Stimulated activated CD8-positive, alpha-beta memory T cell treated with anti-CD3 and anti-CD28 coated beads, Interleukin-2, amount 100 ng/mL, for 48 hours (primary cell): ENCODE results near the gene TBX20.
"Not testable (repeated sequence)": the region's sequence is repeated elsewhere in the genome, so short reads cannot be mapped to it uniquely, and the experiment has no call there.

Source experiments
- DNase-seq, 2 donors: peaks; one replicate each; pipeline ENCODE4 v3.0.0-alpha.2; 2020; ENCODE audit warnings: low read depth in 2 of 2

TBX20 gene

DNA sequence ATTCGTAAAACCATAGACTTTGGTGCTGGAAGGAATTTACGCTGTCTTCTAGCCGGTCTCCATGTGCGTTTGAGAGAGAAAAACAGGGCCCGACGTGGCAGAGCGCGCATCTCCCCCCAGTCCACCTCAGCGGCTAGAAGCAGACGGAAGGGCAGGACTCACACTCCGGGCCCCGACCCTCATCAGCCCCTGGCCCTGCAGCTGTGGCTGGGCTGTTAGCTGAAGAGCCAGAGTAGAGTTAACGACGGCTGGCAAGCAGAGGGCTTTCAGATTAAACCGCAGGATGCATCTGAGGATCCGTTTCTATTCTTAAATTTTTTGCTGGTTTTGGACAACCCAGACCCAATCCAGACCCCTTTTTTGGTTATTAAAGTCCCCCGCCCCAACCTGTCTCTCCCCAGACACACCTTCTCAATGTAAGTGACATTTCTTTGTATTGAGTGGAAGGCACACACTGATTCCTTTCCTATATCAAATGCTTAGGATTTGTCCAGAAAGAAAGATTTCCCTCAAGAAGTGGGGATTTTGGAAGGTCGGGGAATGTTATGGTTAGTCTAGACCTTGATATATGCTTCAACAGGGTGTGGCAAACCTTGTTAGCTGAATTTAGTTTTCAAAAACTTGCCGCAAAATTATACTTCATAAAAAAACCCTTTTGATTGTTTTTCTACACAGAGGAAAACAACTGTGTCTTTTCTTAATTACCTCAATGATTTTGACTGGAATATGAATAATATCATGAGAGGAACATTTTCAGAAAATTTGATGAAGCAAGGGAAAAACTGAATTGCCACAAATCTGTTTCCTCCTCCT is 1.7 kb upstream of the TBX20 start:
- DNase-seq, result no peak

DNA sequence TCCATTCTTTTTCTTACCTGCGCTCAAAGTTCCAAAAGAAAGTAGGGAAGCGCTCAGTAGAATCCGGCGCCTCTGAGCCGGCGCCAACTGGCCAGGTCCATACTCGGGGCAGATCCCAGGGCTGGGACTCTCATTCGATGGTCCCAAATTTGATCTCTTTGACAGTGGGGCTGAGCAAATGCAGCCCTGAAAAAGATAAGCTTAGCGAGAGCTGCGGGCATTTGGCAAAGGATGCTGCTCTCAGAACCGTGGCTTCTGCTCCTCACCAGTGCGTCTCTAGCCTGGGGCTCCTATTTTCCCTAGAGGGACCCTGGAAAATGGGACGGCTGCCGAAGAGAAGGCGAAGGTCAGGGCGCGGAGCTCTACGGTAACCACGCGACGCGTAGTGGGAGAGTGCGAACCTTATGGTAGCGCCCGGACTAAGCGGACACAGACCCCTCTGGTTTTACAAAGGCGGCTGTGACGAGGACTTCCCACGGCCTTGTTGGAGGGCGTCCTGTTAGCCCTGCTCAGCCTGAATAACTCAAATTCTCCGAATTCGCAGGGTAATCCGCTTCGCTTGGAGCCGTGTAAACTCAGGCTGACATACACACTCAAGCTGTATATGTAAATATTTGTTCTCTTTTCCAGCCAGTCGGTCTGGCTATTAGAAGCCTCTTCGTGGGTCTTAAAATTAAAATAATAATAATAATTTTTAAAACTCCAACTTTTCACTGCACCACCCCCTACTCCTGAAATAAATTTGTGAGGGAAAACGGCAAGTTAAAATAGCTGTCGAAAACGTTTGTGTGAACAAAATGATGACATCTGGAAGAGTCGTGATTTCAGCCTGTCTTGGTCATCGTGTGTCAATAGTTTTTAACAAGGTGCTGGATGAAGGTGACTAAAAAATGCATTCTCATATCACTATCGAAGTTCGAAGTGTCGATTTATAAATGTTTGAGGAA is 869 bp upstream of the TBX20 start:
- no peak for DNase-seq

DNA sequence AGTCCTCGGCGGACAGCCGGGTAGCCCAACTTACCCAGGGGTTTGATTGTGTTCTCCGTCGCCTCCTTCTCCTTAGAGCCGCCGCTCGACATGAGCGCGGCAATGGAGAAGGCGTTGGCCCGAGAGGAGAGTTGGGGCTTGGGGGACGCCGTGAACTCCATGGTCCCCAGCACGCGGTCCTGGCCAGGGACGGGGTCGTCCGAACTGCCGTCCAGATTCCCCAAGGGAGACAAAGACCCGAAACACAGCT is 515 bp downstream of the TBX20 start:
- no peak for DNase-seq

DNA sequence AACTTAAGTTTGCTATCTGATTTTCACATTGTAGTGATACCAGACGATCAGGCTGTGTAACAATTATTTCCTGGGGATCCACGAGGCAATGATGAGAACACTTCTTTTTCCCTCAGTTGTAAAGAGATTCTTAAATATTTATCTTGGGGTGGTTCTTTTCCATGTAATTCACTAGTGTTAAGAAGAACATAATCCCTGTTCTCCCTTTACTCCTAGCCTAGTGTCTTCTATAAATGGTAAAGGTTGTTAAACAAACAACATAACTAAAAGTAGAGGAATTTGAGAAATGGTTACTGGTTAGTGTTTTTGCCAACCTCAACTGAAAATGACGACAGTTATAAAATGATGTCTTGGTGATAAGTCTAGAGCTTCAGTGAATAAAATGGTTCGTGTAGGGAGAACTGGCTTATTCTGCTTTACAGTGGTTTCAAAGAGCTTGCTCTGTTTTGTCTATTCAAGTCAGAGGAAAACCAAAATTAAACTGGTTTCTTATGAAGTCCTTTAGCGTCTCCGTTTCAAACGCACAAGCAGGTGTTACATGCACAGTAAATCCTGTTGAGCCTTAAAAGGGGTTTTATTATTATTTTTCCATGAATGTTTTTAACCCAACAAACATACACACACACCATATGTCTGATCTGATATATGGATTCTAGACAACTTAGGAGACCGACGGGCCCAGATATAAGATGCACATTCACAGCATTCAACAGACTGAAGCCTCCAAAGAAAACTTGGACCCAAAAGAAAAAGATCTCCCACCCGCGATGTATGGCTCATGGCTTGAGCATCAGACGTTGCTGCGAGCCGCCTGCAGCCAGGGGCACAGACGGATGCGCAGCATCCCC is 1.1 kb downstream of the TBX20 start:
- no peak for DNase-seq

DNA sequence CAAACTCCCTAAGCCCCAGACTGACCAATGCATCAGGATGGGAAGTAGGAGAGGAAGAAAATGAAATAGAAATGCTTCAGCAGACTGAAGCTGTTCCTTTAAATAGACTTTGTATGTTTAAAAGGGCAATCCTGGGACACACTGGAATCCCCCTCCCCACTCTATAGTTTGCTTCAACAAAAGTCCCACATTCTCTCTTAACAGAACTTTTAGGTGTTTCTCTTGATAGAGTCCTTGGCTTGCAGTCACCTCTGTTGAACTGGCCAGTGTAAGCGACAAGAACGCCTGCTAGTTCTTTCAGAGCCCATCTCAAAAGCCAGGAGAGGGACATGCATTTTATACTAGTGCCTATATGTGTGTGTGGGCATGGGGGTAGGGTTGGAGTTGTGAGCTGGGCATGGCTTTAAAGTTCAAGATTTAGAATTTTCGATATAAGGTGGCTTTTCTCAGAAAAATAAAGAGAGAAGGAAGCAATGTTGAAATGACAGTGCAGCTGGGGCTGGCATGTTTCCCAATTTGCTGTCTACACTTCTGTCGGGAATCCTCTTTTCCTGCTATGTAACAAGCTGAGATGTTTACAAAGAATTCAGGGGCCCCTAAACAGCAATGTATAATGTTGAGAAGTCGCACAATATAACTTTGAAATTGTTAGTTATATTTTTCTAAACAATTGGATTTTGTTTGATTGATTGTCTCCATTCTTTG is 2.1 kb downstream of the TBX20 start:
- no peak for DNase-seq

- no peak for DNase-seq
These were observed 3.0 kb downstream of the TBX20 start for GRCh38 chr7:35250941-35251340.

- no peak for DNase-seq
These were observed 3.4 kb downstream of the TBX20 start for GRCh38 chr7:35250452-35250851.

DNA sequence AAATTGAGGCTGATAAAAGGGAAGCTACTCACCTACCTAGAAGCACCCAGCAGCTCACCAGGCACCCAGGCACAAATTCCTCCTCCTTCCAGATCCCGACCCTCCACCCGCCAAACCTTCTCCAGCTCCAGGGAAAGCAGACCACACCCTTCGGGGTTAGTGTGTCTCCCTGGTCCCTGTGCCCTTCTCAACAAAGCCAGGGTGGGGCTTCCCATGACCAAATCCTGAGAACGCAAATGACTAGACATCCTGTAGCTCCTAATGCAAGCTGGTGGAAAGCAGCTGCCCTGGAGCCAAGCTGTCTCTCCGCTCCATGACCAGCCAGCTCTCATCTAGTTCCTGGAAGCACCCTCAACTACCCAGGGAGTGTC is 4.4 kb downstream of the TBX20 start:
- no peak for DNase-seq

GRCh38 chr7:35248576-35249536 is 5.0 kb downstream of the TBX20 start:
- no peak for DNase-seq

- DNase-seq, result no peak
These were observed 7.1 kb downstream of the TBX20 start for GRCh38 chr7:35246819-35247218.

DNA sequence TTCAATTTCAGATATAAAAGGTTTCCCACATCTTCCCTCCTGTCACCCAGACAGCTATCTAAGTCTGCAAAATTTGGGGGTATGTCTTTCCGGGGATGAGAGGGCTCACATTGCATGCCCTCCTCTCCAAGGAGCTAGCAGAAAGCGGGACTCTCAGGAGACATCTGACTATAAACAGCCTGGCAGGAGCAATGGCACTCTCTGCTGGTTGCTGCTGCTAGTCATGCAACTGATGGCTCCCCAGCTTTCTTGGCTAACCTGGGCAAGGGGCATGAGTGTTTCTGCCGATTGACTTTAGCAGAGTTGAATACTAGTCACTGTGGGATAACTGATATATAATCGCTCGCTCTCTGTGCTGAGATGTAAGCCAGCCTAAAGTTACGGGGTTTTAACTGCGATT is 12.0 kb downstream of the TBX20 start:
- no peak for DNase-seq

- DNase-seq, result no peak
These were observed 12.5 kb downstream of the TBX20 start for GRCh38 chr7:35241436-35241835.

- not testable (repeated sequence) for DNase-seq
These were observed 12.9 kb downstream of the TBX20 start for GRCh38 chr7:35241008-35241407.

DNA sequence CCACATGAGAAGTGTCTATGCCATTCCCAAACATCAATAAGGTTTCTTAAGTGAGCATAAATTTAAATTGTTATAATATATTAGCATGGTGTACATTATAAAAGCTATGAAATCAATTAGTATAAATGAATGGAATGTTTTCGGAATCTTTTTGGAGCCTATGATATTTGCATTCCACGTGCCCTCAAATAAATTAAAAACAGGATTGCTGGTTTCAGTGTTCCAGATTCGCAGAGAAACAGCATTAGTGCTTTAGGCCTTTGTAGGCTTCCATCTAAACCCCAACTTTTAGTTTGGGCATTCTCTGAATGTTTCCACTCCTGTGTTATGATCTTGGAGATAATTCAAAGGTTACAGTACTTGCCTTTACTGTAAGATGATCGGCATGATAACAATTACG is 15.4 kb downstream of the TBX20 start:
- DNase-seq, result not testable (repeated sequence)

GRCh38 chr7:35232994-35233393 is 20.9 kb downstream of the TBX20 start:
- no peak for DNase-seq

DNA sequence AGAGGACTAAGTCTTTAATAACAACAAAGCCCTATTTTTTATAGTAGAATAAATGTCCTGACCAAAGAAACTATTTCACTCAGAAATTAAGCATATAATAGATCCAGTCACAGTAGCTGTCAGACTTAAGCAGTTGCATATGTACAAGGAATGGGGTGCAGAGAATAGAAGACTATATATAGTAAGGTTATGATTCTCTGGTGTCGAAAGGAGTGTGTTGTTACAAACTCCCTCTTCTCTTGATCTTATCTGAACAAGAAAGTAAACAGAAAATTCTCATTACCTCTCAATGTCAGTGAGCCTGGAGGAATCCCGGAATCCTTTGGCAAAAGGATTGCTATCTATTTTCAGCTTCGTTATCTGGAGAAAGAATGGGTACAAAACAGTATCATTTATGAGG is 22.7 kb downstream of the TBX20 start:
- not testable (repeated sequence) for DNase-seq

GRCh38 chr7:35229116-35229780 is 24.7 kb downstream of the TBX20 start:
- DNase-seq, result not testable (repeated sequence)

GRCh38 chr7:35228496-35229051 is 25.3 kb downstream of the TBX20 start:
- DNase-seq, result not testable (repeated sequence)

GRCh38 chr7:35227438-35227837 is 26.5 kb downstream of the TBX20 start:
- DNase-seq, result not testable (repeated sequence)
